ENCODE measurements around the gene DUT.
"Not testable (repeated sequence)": the region's sequence is repeated elsewhere in the genome, so short reads cannot be mapped to it uniquely, and the experiment has no call there.

Gene DUT

GRCh38 chr15:48330855-48331795 is at the start of gene DUT:
TSS of gene DUT (plus strand) at chr15:48331429. CDS start at chr15:48331516, 87 bp downstream.
- DNase-seq, result peak; percentile 10 to 89 (median 76)

DNA sequence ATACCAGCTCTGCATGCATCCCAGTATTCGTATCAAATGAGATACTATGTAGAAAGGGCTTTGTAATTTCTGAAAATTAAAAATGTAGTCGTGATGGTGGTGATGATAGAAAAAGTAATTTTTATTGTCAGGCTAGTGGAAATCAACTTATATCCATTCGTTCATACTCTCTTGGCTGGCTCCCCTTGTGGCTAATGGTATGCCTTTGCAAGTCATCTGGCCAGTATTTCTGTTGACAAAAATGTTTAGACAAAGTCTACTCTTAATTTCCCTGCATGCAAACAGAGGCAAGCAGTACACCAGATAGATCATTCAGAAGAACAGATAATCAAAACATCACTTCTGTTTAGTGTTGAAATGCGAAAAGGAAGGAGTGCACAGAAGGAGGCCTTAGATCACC is 49.6 kb upstream of the DUT start:
- no peak for DNase-seq

- DNase-seq, result peak in 2 of 58 donors; percentile 0 to 2
Measured at GRCh38 chr15:48282216-48282615, 49.0 kb upstream of the DUT start.

DNA sequence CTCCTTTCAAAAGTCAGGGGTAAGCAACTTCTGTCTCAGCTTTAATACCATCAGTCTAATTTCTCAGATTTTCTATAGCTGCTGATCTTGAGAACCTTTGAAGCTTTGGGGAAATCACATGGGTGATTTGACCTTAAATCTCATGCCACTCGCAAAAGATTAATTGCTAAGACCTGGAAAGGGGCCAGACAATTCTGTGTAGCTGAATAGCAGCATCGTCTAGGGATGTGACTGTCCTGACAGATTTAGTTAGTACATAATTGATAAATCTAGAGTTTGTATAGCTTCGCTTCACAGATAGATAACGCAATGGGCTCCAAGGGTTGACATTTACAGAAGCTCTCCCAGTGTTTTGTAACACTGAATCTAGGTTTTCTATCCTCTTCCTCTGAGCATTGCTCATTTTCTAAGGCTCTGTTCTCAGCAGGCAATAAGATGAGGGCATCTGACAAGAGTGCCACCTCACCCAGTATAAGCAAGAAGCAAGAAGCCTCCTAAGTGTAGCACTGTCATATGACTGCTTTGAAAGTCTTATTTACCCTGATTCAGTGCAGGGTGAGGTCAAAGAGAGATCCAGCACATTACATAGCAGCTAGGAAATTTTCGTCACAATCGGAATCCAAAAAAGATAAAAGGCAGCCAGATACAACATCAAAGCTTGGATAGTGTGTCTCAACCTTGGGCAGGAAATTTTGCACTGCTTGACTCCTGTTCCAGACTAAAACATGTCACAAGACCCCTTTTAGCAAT is 47.7 kb upstream of the DUT start:
- no peak for DNase-seq

DNA sequence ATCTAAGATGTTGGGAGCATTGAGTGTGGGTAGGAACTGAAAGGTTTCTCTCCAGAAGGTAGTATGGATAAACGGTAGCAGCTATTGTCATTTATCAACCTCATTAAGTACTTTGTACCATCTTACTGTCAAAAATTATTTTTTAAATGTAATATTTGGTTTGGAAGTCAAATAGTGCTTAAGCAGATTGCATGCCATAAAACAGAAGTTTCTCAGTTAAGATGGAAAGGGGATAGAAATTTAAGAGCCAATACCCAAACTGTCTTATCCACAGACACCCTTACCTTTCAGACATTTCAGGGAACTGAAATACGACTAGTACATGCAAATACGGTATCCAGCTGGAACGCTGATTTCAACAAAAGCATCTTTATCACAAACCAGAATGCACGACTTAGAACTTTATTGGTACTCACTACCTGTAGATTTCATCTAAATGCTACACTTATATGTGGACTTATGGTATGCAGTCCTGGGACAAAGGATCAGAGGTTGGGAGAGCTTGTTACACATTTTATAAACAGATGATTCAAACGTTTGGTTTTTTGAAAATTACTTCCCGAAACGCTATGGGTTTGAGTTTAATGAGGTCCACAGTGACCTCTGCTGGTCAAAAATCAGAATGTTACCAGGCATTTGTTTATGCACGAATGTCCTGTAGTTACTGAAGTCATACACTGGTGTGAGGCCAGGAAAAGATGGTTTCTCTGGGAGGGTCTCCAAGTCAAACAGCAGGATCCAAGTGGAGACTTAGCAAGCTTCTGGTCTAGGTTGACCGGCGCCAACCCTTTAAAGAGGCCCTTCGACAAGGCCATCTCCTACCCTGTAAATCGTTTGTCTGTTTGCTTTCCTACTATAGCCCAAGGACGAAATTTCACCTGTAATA is 45.7 kb upstream of the DUT start:
- DNase-seq, result peak in 35 of 58 donors; percentile 1 to 67 (median 14)

DNA sequence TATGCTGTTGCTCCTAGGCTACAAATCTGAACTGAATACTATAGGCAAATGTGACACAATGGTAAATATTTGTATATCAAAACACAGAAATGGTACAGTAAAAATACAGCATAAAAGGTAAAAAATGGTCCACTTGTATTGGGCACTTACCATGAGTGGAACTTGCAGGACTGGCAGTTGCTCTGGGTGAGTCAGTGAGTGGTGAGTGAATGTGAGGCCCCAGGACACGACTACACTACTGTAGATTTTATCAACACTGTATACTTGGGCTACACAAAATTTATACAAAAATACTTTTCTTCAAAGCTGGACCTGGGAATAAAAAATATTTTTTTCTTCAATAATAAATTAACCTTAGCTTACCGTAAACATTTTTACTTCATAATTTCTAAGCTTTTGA is 41.6 kb upstream of the DUT start:
- no peak for DNase-seq

DNA sequence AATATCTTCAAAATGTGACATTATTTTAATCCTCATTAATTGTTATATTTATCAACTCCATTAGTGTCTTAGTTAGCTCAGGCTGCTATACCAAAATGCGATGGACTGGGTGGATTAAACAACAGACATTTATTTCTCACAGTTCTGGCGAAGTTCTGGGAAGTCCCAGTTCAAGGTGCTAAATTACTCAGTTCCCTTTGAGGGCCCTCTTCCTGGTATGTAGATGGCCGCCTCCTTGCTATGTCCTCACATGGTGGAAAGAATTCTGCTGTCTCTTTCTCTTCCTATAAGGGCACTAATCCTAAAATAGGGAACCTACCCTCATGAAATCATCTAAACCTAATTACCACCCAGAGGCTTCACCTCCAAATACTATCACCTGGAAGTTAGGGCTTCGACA is 38.8 kb upstream of the DUT start:
- no peak for DNase-seq

GRCh38 chr15:48297668-48298067 is 33.6 kb upstream of the DUT start:
- no peak for DNase-seq

DNA sequence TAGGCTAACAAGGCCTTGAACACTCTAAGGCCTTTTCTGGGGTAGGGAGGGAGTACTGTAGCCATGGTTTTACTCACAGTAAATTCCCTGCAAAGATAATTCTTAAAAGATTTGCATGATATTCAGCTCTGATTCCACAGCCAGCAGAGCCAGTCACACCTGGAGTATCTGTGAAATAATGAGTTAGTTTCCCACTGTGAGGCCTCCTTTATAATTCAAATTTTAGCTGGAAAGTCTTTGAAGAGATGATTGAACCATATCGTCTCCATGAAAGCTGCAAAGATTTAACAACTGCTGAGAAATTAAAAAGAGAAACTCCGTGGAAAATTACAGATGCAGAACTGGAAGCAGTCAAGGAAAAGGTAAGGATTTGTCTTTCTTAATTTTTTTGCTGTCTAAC is 32.3 kb upstream of the DUT start:
- DNase-seq, result no peak

DNA sequence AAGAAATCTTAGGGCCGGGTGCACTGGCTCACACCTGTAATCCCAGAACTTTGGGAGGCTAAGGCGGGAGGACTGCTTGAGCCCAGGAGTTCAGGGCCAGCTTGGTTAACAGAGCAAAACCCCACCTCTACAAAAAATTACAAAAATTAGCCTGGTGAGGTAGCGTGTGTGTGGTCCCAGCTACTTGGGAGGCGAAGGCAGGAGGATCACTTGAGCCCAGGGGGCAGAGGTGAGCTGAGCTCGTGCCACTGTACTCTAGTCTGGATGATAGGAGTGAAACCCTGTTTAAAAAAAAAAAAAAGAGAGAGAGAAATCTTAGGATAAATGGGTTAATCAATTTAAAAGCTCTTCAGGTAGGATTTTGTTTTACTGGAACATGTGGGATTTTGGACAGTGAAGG is 31.2 kb upstream of the DUT start:
- no peak for DNase-seq

GRCh38 chr15:48304398-48304797 is 26.8 kb upstream of the DUT start:
- DNase-seq, result no peak

GRCh38 chr15:48306639-48307038 is 24.6 kb upstream of the DUT start:
- no peak for DNase-seq

DNA sequence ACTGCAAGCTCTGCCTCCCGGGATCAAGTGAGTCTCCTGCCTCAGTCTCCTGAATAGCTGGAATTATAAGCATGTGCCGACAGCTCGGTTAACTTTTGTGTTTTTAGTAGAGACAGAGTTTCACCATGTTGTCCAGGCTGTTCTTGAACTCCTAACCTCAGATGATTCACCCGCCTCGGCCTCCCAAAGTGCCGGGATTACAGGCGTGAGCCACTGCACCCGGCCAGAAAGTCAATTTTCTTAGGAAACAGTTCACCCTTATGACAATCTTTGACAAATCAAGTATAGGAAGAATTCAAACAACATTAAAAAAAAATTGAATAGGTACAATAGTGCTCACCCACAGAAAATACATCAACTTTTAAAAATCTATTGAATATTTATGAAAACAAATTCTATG is 23.6 kb upstream of the DUT start:
- DNase-seq, result no peak

DNA sequence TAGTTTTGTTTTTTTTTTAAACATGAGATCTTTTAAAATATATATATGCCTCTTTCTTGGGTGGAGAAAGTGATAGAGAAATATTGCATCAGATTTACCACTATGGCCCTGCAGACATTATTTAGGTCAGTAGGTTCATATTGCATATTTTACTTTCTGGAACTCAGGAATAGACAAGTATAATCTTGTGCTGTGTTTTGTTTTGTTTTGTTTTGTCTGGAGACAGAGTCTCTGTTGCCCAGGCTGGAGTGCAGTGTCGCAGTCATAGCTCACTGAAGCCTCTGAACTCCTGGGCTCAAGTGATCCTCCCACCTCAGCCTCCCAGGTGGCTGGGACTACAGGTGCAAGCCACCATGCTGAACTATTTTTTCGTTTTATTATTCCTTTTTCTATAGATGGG is 21.5 kb upstream of the DUT start:
- no peak for DNase-seq

DNA sequence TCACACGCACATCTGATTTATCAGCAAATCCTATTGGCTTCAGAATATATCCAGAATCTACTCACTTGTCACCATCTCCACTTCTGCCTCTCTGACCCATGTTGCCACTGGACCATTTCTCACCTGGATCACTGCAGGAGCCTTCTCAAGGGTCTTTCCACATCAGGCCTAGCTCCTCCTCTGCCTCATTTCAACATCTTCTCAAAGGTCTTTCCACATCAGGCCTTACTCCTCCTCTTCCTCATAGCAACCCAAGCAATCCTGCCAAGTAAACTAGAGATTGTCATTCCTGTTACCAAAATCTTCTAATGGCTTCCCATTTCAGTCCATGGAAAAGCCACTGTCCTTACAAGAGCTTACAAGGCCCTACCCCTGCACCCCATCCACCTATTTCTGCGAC is 18.0 kb upstream of the DUT start:
- no peak for DNase-seq

DNA sequence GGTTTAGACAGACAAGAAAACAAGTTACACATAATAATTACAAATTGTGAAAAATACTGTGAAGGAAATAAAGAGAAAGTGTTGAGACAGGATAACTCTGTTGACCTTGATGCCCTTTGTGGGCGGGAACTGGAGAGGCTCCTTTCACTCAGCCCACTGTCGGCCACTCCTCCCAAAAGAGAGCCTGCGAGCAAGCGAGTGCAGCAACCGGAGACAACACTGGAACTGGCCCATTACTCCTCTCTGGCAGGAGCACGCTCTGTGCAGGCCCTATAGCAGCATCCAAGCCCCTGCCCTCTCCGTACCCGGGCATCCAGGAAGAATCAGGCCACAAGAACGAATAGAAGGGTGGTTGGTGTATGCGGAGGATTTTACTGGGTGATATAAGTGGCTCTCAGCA is 16.2 kb upstream of the DUT start:
- DNase-seq, result no peak

DNA sequence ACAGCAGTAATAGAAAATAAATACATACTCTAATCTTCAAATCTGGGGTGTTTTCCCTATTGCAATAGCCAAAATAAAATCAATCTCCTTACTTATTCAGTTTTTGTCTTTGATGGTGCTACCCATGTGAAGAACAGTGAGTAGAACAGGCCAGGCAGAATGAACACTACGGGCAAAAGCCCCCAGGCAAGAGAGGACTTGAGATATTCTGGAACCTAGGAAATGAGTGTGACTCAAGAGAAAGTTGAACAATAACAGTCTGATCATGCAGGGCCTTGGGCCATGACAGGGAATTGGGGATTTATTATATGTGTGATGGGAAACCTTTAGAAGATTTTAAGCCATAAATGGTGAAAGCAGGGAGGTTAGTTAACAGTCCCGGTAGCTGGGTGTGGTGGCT is 14.0 kb upstream of the DUT start:
- DNase-seq, result no peak

DNA sequence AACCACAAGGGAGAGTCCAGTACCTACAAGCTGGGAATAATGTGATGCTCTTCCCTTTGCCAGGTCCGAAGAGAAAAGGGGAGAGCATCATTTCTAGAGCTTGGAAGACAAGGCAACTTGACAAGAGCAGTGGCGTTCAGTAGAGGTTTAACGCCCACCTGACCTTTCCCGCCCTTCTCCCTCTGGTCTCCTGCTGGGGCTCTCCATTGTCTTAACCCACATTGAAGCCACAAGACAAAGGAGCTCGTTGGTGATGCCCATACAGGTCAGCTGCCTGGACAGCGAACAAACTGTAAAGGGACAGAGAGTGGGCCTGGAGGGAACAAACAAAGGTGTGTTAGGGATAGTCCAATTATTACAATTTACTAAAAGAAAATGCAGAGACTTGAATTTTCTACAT is 13.1 kb upstream of the DUT start:
- no peak for DNase-seq

GRCh38 chr15:48323294-48323693 is 7.9 kb upstream of the DUT start:
- no peak for DNase-seq

- no peak for DNase-seq
Measured at GRCh38 chr15:48324949-48325348, 6.3 kb upstream of the DUT start.

DNA sequence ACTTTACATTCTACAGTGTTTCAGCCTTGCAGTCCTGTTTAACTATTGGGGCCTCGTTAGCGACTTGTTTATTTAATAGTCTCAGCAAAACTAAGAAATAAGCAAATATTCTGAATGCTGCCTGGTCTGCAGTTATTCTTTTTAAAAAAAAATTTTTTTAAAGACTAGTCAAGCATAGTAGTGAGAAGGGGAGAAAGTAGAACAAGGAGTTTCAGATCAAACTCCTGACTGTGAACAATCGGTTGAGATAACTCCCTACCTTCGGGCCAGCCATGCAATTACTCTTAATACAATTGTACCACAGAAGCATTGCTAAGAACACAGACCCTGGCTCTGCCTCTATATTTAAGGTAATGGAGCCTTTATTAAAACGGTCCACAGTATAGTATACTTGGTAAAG is 5.8 kb upstream of the DUT start:
- DNase-seq, result no peak

GRCh38 chr15:48326180-48326579 is 5.0 kb upstream of the DUT start:
- not testable (repeated sequence) for DNase-seq
